ENCODE results near the gene DCC. TPM values are rescaled to one million over a fixed set of nuclear protein-coding genes. Genes with fewer than 3 reads are reported as not detected.

The DCC gene
- total RNA-seq, 1 experiment from 2014 or later, result not detected

GRCh38 chr18:53004798-53005197 is 664.8 kb downstream of the DCC start:
- Histone ChIP-seq H3K4me2 (ENCODE audit: low read length) (no peak overlapping the region), H3K27ac (ENCODE audit: low read length) (no peak overlapping the region), H3K4me3 (ENCODE audit: low read length) (no peak overlapping the region), H3K4me1 (ENCODE audit: insufficient read depth, low read length) (no peaks in the 10 kb centered on the region), H2AFZ (ENCODE audit: low read length) (no peak overlapping the region), H3K9me3 (ENCODE audit: low read length) (no peaks in the 10 kb centered on the region), H3F3A (ENCODE audit: low read length, unreplicated experiment) (no peaks in the 10 kb centered on the region), H3K9me2 (replicated peaks; ENCODE audit: low read length) (no peaks in the 10 kb centered on the region), H4K20me1 (ENCODE audit: low read length) (no peaks in the 10 kb centered on the region), H3K9ac (ENCODE audit: low read length) (no peak overlapping the region), H3K79me2 (ENCODE audit: low read length) (no peaks in the 10 kb centered on the region), H3K36me3 (ENCODE audit: low read depth, low read length) (no peaks in the 10 kb centered on the region), H3K27me3 (ENCODE audit: low read length) (peaks cover 8% of the 10 kb centered on the region)
- ATAC-seq, result no peak
- TF ChIP-seq EZH2 (IDR thresholded peaks at IDR 0.05; ENCODE audit: low read length, unreplicated experiment) (no peak), EZH2phosphoT487 (IDR thresholded peaks at IDR 0.05; ENCODE audit: borderline replicate concordance, low read length) (no peak), CTCF (conservative IDR thresholded peaks at IDR 0.05; ENCODE audit: low read depth, low read length) (no peak)
- ChIA-PET CTCF (no interaction called here), POLR2A (ENCODE audit: unreplicated experiment) (no interaction called here)
- no TSS peak for BruUV-seq (replicated peaks)
- intact Hi-C loops (cut with micrococcal nuclease), result no loop called here
- DNase-seq, result peak; percentile 4

GRCh38 chr18:53018791-53019190 is 678.8 kb downstream of the DCC start:
- intact Hi-C loops (cut with micrococcal nuclease), result no loop called here
- H3K9ac ChIP-seq (ENCODE audit: low read length), result no peak overlapping the region
- DNase-seq (no peak), ATAC-seq (no peak)
- no peaks in the 10 kb centered on the region for H3K79me2 ChIP-seq (ENCODE audit: low read length)
- no peaks in the 10 kb centered on the region for H3K27me3 ChIP-seq (ENCODE audit: low read length)
- no peaks in the 10 kb centered on the region for H3F3A ChIP-seq (ENCODE audit: low read length, unreplicated experiment)
- no peaks in the 10 kb centered on the region for H4K20me1 ChIP-seq (ENCODE audit: low read length)
- H3K9me2 ChIP-seq (replicated peaks; ENCODE audit: low read length), result no peaks in the 10 kb centered on the region
- BruUV-seq (replicated peaks), result no TSS peak
- H3K27ac ChIP-seq (ENCODE audit: low read length), result no peak overlapping the region
- no peak overlapping the region for H3K4me2 ChIP-seq (ENCODE audit: low read length)
- no peaks in the 10 kb centered on the region for H3K9me3 ChIP-seq (ENCODE audit: low read length)
- no peak for TF ChIP-seq EZH2 (IDR thresholded peaks at IDR 0.05; ENCODE audit: low read length, unreplicated experiment)
- TF ChIP-seq CTCF (conservative IDR thresholded peaks at IDR 0.05; ENCODE audit: low read depth, low read length), result no peak
- no peak for TF ChIP-seq EZH2phosphoT487 (IDR thresholded peaks at IDR 0.05; ENCODE audit: borderline replicate concordance, low read length)
- H3K4me1 ChIP-seq (ENCODE audit: insufficient read depth, low read length), result no peaks in the 10 kb centered on the region
- H3K36me3 ChIP-seq (ENCODE audit: low read depth, low read length), result no peaks in the 10 kb centered on the region
- no peak overlapping the region for H2AFZ ChIP-seq (ENCODE audit: low read length)
- H3K4me3 ChIP-seq (ENCODE audit: low read length), result no peak overlapping the region
- POLR2A ChIA-PET (ENCODE audit: unreplicated experiment), result no interaction called here
- CTCF ChIA-PET, result no interaction called here

- Histone ChIP-seq H3K79me2 (ENCODE audit: low read length) (no peaks in the 10 kb centered on the region), H3K4me1 (ENCODE audit: insufficient read depth, low read length) (no peaks in the 10 kb centered on the region), H3F3A (ENCODE audit: low read length, unreplicated experiment) (no peaks in the 10 kb centered on the region), H3K27me3 (ENCODE audit: low read length) (no peaks in the 10 kb centered on the region), H4K20me1 (ENCODE audit: low read length) (no peaks in the 10 kb centered on the region), H3K9me3 (ENCODE audit: low read length) (no peaks in the 10 kb centered on the region), H3K4me2 (ENCODE audit: low read length) (no peak overlapping the region), H3K9me2 (replicated peaks; ENCODE audit: low read length) (no peaks in the 10 kb centered on the region), H2AFZ (ENCODE audit: low read length) (no peak overlapping the region), H3K9ac (ENCODE audit: low read length) (no peak overlapping the region), H3K27ac (ENCODE audit: low read length) (no peak overlapping the region), H3K4me3 (ENCODE audit: low read length) (no peak overlapping the region), H3K36me3 (ENCODE audit: low read depth, low read length) (no peaks in the 10 kb centered on the region)
- no TSS peak for BruUV-seq (replicated peaks)
- POLR2A ChIA-PET (ENCODE audit: unreplicated experiment), result no interaction called here
- no peak for DNase-seq
- no peak for ATAC-seq
- CTCF ChIA-PET, result no interaction called here
- intact Hi-C loops (cut with micrococcal nuclease), result no loop called here
- TF ChIP-seq EZH2 (IDR thresholded peaks at IDR 0.05; ENCODE audit: low read length, unreplicated experiment) (no peak), CTCF (conservative IDR thresholded peaks at IDR 0.05; ENCODE audit: low read depth, low read length) (no peak), EZH2phosphoT487 (IDR thresholded peaks at IDR 0.05; ENCODE audit: borderline replicate concordance, low read length) (no peak)
Observed at GRCh38 chr18:53025247-53025646, 685.2 kb downstream of the DCC start.

All from PC-3 (cell line).